Ishikawa (cell line): ENCODE results near the gene CNTNAP5.

Experiments used
- CEBPB ChIP-seq: IDR thresholded peaks from 2 replicates; pipeline ENCODE4 v1.6.1; 2012
- CREB1 ChIP-seq: IDR thresholded peaks from 2 replicates; pipeline ENCODE4 v1.6.1; 2012; ENCODE audit warnings: low read depth
- EGR1 ChIP-seq: IDR thresholded peaks from 2 replicates; pipeline ENCODE4 v1.6.1; 2012
- EP300 ChIP-seq: IDR thresholded peaks from 2 replicates; pipeline ENCODE4 v1.6.1; 2012; ENCODE audit warnings: borderline replicate concordance
- FOXM1 ChIP-seq: IDR thresholded peaks from 2 replicates; pipeline ENCODE4 v1.6.1; 2012; ENCODE audit warnings: low read depth, borderline replicate concordance
- NFIC ChIP-seq: IDR thresholded peaks from 2 replicates; pipeline ENCODE4 v1.6.1; 2012
- RAD21 ChIP-seq: IDR thresholded peaks from 2 replicates; pipeline ENCODE4 v1.6.1; 2012; ENCODE audit warnings: low read depth
- TAF1 ChIP-seq: IDR thresholded peaks from 2 replicates; pipeline ENCODE4 v1.6.1; 2012; ENCODE audit warnings: low read depth, mild to moderate bottlenecking
- TCF12 ChIP-seq: IDR thresholded peaks from 2 replicates; pipeline ENCODE4 v1.6.1; 2012; ENCODE audit warnings: low read depth
- TEAD4 ChIP-seq: IDR thresholded peaks from 2 replicates; pipeline ENCODE4 v1.6.1; 2012
- YY1 ChIP-seq: IDR thresholded peaks from 2 replicates; pipeline ENCODE4 v1.6.1; 2012; ENCODE audit warnings: low read depth
- ZBTB7A ChIP-seq: IDR thresholded peaks from 2 replicates; pipeline ENCODE4 v1.6.1; 2012; ENCODE audit warnings: low read depth
- TF ChIP-seq, protein P1 (sequence below): IDR thresholded peaks from 2 replicates; pipeline ENCODE4 v1.6.1; 2012; ENCODE audit warnings: low read depth, mild to moderate bottlenecking
- TF ChIP-seq, protein P2 (sequence below): IDR thresholded peaks from 2 replicates; pipeline ENCODE4 v1.6.1; 2012
- TF ChIP-seq, protein P3 (sequence below): IDR thresholded peaks from 2 replicates; pipeline ENCODE4 v1.6.1; 2012

CNTNAP5 gene

DNA sequence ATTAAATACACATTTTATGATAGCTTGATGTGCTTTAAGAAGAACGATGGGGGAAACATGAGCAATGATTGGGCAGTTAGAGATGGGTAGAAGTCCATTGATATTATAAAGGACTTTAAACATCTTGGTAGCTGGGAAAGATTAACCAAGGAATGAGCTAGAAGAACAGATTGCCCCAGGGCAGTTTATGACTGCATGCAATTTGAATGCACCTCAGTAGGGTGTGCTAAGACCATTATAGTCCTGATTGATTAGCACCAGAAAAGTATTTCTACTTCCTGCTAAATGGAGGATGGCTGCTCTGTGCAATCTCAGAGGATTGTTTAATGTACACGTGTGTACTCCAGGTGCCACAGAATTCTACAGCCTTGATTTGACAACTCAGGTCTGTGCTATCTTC, 641.9 kb downstream of the CNTNAP5 start:
- no peak for TF ChIP-seq RAD21
- no peak for TF ChIP-seq TEAD4
- TF ChIP-seq TAF1: no peak
- TF ChIP-seq, protein P1, sequence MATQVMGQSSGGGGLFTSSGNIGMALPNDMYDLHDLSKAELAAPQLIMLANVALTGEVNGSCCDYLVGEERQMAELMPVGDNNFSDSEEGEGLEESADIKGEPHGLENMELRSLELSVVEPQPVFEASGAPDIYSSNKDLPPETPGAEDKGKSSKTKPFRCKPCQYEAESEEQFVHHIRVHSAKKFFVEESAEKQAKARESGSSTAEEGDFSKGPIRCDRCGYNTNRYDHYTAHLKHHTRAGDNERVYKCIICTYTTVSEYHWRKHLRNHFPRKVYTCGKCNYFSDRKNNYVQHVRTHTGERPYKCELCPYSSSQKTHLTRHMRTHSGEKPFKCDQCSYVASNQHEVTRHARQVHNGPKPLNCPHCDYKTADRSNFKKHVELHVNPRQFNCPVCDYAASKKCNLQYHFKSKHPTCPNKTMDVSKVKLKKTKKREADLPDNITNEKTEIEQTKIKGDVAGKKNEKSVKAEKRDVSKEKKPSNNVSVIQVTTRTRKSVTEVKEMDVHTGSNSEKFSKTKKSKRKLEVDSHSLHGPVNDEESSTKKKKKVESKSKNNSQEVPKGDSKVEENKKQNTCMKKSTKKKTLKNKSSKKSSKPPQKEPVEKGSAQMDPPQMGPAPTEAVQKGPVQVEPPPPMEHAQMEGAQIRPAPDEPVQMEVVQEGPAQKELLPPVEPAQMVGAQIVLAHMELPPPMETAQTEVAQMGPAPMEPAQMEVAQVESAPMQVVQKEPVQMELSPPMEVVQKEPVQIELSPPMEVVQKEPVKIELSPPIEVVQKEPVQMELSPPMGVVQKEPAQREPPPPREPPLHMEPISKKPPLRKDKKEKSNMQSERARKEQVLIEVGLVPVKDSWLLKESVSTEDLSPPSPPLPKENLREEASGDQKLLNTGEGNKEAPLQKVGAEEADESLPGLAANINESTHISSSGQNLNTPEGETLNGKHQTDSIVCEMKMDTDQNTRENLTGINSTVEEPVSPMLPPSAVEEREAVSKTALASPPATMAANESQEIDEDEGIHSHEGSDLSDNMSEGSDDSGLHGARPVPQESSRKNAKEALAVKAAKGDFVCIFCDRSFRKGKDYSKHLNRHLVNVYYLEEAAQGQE: no peak
- TF ChIP-seq, protein P2, sequence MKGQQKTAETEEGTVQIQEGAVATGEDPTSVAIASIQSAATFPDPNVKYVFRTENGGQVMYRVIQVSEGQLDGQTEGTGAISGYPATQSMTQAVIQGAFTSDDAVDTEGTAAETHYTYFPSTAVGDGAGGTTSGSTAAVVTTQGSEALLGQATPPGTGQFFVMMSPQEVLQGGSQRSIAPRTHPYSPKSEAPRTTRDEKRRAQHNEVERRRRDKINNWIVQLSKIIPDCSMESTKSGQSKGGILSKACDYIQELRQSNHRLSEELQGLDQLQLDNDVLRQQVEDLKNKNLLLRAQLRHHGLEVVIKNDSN: no peak
- TF ChIP-seq EP300: no peak
- no peak for TF ChIP-seq EGR1
- no peak for TF ChIP-seq TCF12

DNA sequence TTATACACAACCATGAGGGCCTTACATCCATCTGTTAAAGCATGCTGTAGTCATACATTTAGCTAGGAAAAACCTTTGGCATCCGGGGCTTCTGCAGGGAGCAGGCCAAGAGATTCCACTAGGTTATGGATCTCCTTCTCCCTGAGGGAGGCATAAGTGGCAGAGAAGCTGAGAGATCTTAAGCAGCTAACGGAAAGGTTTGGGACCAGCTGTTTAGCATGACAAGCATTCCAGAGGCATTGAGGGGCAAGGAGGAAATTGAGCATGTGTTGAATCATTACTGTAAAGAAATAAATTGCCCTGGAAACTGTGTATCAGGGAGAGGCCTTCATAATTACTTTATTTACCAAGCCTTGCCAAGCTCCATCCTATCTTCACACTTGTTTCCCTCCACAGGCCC, 643.1 kb downstream of the CNTNAP5 start:
- TF ChIP-seq, protein P1: no peak
- TF ChIP-seq, protein P3, sequence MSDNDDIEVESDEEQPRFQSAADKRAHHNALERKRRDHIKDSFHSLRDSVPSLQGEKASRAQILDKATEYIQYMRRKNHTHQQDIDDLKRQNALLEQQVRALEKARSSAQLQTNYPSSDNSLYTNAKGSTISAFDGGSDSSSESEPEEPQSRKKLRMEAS: no peak
- no peak for TF ChIP-seq EP300
- TF ChIP-seq TAF1: no peak
- no peak for TF ChIP-seq TEAD4
- TF ChIP-seq, protein P2: no peak
- TF ChIP-seq ZBTB7A: no peak
- no peak for TF ChIP-seq RAD21
- no peak for TF ChIP-seq YY1
- no peak for TF ChIP-seq FOXM1
- no peak for TF ChIP-seq NFIC

DNA sequence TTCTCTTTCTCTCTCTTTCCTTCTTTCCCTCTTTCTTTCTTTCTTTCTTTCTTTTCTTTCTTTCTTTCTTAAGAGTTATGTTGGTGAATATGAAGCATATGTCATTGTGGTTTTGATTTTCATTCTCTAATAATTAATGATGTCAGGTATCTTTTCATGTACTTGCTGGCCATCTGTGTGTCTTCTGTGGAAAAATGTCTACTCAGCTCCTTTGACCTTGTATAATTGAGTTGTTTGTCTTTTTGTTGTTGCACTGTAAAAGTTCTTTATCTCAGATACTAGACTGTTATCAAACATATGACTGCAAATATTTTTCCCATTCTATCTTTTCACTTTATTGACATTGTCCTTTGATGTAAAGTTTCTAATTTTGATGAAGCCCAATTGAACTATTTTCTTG, 645.1 kb downstream of the CNTNAP5 start:
- TF ChIP-seq TCF12 (no peak), EP300 (no peak), NFIC (no peak), CREB1 (no peak), FOXM1 (no peak), ZBTB7A (no peak), TAF1 (no peak), TEAD4 (no peak), RAD21 (no peak), YY1 (no peak), EGR1 (no peak), CEBPB (no peak)
- TF ChIP-seq, protein P3: no peak

DNA sequence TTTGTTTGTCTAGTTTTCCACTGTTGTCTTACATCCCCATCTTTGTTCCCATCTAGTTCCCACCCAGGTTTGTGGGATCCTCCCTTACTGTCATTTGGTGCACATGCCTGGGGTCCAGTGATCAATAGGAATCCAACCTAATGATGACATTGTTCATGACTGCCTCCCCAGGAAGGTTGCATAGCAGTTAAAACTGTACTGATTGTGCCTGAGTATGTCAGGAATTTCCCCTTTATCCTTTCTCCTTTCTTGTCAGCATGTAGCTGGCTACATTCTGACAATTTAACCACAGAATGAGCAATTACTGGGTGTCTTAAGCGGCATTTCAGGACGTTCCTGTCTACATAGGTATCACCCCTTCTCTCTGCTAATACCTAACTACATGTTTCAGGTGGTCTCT, 653.0 kb downstream of the CNTNAP5 start:
- TF ChIP-seq TEAD4: no peak
- TF ChIP-seq, protein P1: no peak
- TF ChIP-seq, protein P2: no peak
- TF ChIP-seq TAF1: no peak
- TF ChIP-seq NFIC: no peak
- no peak for TF ChIP-seq YY1
- no peak for TF ChIP-seq CEBPB
